Keratinocyte (primary cell): ENCODE data around the gene STK33.

Source experiments
- CTCF ChIP-seq, 3 experiments: IDR thresholded peaks in 1 of 3; conservative IDR thresholded peaks in 1 of 3; optimal IDR thresholded peaks in 1 of 3; 2 replicates in 2 of 3; 3 replicates in 1 of 3; pipeline versions ENCODE3 to v1.5.1; 2011; ENCODE audit warnings: low read length in 3 of 3, mild to moderate bottlenecking in 3 of 3, moderate library complexity in 2 of 3, control low read depth in 1 of 3, inconsistent platforms in 1 of 3; ENCODE audit not compliant: insufficient read depth in 2 of 3; ENCODE audit errors: extremely low read depth in 1 of 3
- EZH2 ChIP-seq: IDR thresholded peaks from one replicate; pipeline ENCODE4 v1.6.1; 2012; ENCODE audit warnings: inconsistent platforms, mild to moderate bottlenecking, low read length, moderate library complexity

- TF ChIP-seq CTCF (optimal IDR thresholded peaks at IDR 0.05 in 1 of 3, IDR thresholded peaks at IDR 0.05 in 1 of 3, conservative IDR thresholded peaks at IDR 0.05 in 1 of 3; ENCODE audit: extremely low read depth in 1 of 3, insufficient read depth in 2 of 3, low read length in 3 of 3) (no peak), EZH2 (no peak)
Observed at GRCh38 chr11:8587915-8588314, 6.1 kb downstream of the STK33 start.
